T-helper 9 cell (primary cell): ENCODE measurements around the gene SLC45A1.

ENCODE experiments used
- DNase-seq: peaks from one replicate; pipeline ENCODE4 v3.0.0-alpha.2; 2020

Gene SLC45A1

GRCh38 chr1:8312235-8313218 lies 5.4 kb upstream of the SLC45A1 start:
- DNase-seq = no peak

GRCh38 chr1:8313231-8313630 lies 4.7 kb upstream of the SLC45A1 start:
- DNase-seq = no peak

GRCh38 chr1:8314346-8315280 lies 3.3 kb upstream of the SLC45A1 start:
- peak; percentile 44 for DNase-seq

GRCh38 chr1:8315573-8316475 lies 2.1 kb upstream of the SLC45A1 start:
- no peak for DNase-seq

- no peak for DNase-seq
Observed at GRCh38 chr1:8318436-8318835, 522 bp downstream of the SLC45A1 start.

- DNase-seq = no peak
Observed at GRCh38 chr1:8321612-8322011, 3.7 kb downstream of the SLC45A1 start.

GRCh38 chr1:8323706-8324105 lies 5.8 kb downstream of the SLC45A1 start:
- DNase-seq = no peak

- DNase-seq = no peak
Observed at GRCh38 chr1:8324176-8324810, 6.4 kb downstream of the SLC45A1 start.

- DNase-seq = no peak
Observed at GRCh38 chr1:8325771-8326170, 7.9 kb downstream of the SLC45A1 start.

- DNase-seq = no peak
Observed at GRCh38 chr1:8326265-8326664, 8.4 kb downstream of the SLC45A1 start.

- no peak for DNase-seq
Observed at GRCh38 chr1:8328271-8328670, 10.4 kb downstream of the SLC45A1 start.

GRCh38 chr1:8329439-8329838 lies 11.5 kb downstream of the SLC45A1 start:
- no peak for DNase-seq

- DNase-seq = no peak
Observed at GRCh38 chr1:8329858-8330257, 11.9 kb downstream of the SLC45A1 start.

- no peak for DNase-seq
Observed at GRCh38 chr1:8330271-8331125, 12.6 kb downstream of the SLC45A1 start.

GRCh38 chr1:8332806-8333205 lies 14.9 kb downstream of the SLC45A1 start:
- no peak for DNase-seq

GRCh38 chr1:8333246-8333987 lies 15.5 kb downstream of the SLC45A1 start:
- DNase-seq = no peak

GRCh38 chr1:8334106-8334851 lies 16.4 kb downstream of the SLC45A1 start:
- DNase-seq = no peak

GRCh38 chr1:8335246-8335645 lies 17.3 kb downstream of the SLC45A1 start:
- DNase-seq = no peak

- no peak for DNase-seq
Observed at GRCh38 chr1:8337776-8338525, 20.0 kb downstream of the SLC45A1 start.
